NB4 (cell line): ENCODE results near the gene MRPS18C.

Experiments
- CTCF ChIP-seq: IDR thresholded peaks from one replicate; pipeline ENCODE4 v1.5.1; 2012; ENCODE audit warnings: low read depth, low read length
- MAX ChIP-seq: IDR thresholded peaks from 2 replicates; pipeline ENCODE4 v1.6.1; 2011; ENCODE audit warnings: low read depth, low read length
- MYC ChIP-seq: IDR thresholded peaks from 2 replicates; pipeline ENCODE4 v1.6.1; 2011; ENCODE audit warnings: low read depth, low read length
- POLR2A ChIP-seq: IDR thresholded peaks from 2 replicates; pipeline ENCODE4 v1.6.1; 2011; ENCODE audit warnings: mild to moderate bottlenecking; ENCODE audit not compliant: insufficient read length; ENCODE audit errors: extremely low read depth

DNA sequence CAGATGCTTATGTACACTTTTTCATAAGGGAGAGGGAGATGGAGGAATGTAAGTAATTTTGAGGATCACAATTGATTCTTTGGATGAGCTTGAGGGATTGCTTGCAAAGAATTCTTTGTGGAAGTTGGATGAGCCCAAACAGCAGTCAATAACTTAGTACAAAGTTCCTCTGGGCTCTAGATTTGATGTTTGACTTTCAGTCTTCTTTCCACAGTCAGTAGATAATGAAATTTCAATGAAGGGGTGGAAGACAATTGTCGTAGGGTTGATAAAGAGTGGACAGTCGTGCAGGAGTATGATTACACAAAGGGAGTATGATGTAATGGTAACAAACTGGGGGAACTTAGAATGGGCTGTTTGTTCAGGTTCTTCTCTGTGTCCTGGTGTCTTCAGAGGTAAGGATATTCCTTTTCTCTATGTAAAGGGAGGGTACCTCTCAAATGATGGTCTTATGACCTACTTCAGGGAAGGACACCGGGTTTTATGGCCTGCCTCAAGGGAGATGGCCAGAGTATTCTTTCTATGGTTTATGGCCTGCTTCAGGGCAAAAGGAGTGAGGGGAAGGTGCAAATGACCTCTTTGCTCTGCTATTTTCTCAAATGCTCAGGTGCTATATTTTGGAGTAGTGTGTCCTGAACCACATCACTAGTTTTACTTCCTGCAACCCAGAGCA is 30.7 kb downstream of the MRPS18C start:
- no peak for TF ChIP-seq CTCF
- TF ChIP-seq POLR2A: no peak
- no peak for TF ChIP-seq MAX
- TF ChIP-seq MYC: no peak
